Activated CD8-positive, alpha-beta memory T cell treated with anti-CD3 and anti-CD28 coated beads, Interleukin-2, amount 50 U/mL, for 24 hours (primary cell): ENCODE measurements around the gene COQ8A.

Experiments used
- DNase-seq: peaks from one replicate; pipeline ENCODE4 v3.0.0-alpha.2; 2020; ENCODE audit errors: extremely low read depth

Gene COQ8A

GRCh38 chr1:226973898-226974543 is 33.9 kb downstream of the COQ8A start:
- no peak for DNase-seq

GRCh38 chr1:226974544-226975258 is 34.6 kb downstream of the COQ8A start:
- no peak for DNase-seq

- DNase-seq = no peak
These were observed 35.5 kb downstream of the COQ8A start for GRCh38 chr1:226975259-226976250.

- DNase-seq = no peak
These were observed 36.3 kb downstream of the COQ8A start for GRCh38 chr1:226976276-226976977.

- DNase-seq = no peak
These were observed 37.0 kb downstream of the COQ8A start for GRCh38 chr1:226976978-226977642.

GRCh38 chr1:226977643-226978431 is 37.7 kb downstream of the COQ8A start:
- no peak for DNase-seq

GRCh38 chr1:226978432-226979114 is 38.5 kb downstream of the COQ8A start:
- DNase-seq = no peak

GRCh38 chr1:226979115-226979516 is 39.0 kb downstream of the COQ8A start:
- DNase-seq = no peak

- DNase-seq = no peak
These were observed 39.5 kb downstream of the COQ8A start for GRCh38 chr1:226979517-226980121.

- no peak for DNase-seq
These were observed 40.0 kb downstream of the COQ8A start for GRCh38 chr1:226980122-226980560.

- DNase-seq = no peak
These were observed 40.7 kb downstream of the COQ8A start for GRCh38 chr1:226980565-226981385.

GRCh38 chr1:226981386-226981817 is 41.3 kb downstream of the COQ8A start:
- no peak for DNase-seq

- no peak for DNase-seq
These were observed 41.7 kb downstream of the COQ8A start for GRCh38 chr1:226981838-226982237.

- DNase-seq = no peak
These were observed 42.5 kb downstream of the COQ8A start for GRCh38 chr1:226982451-226983177.

GRCh38 chr1:226983247-226983991 is 43.3 kb downstream of the COQ8A start:
- no peak for DNase-seq

GRCh38 chr1:226983992-226984364 is 43.9 kb downstream of the COQ8A start:
- DNase-seq = no peak
